Measurements from ENCODE around the gene IRAG1.
"Not testable (repeated sequence)": the region's sequence is repeated elsewhere in the genome, so short reads cannot be mapped to it uniquely, and the experiment has no call there.

IRAG1 gene

GRCh38 chr11:10701982-10702381 is 8.4 kb upstream of the IRAG1 start:
- DNase-seq (ENCODE audit: low read depth) = no peak

GRCh38 chr11:10699072-10699471 is 5.5 kb upstream of the IRAG1 start:
- DNase-seq (ENCODE audit: low read depth) = no peak

- no peak for DNase-seq (ENCODE audit: low read depth)
Observed at GRCh38 chr11:10697323-10697620, 3.7 kb upstream of the IRAG1 start.

GRCh38 chr11:10696468-10697322 is 3.1 kb upstream of the IRAG1 start:
- no peak for DNase-seq (ENCODE audit: low read depth)

- DNase-seq (ENCODE audit: low read depth) = no peak
Observed at GRCh38 chr11:10695833-10696232, 2.3 kb upstream of the IRAG1 start.

- no peak for DNase-seq (ENCODE audit: low read depth)
Observed at GRCh38 chr11:10694486-10695239, 1.1 kb upstream of the IRAG1 start.

GRCh38 chr11:10692531-10693115 is 932 bp downstream of the IRAG1 start:
- DNase-seq (ENCODE audit: low read depth) = no peak

GRCh38 chr11:10688401-10688800 is 5.2 kb downstream of the IRAG1 start:
- DNase-seq (ENCODE audit: low read depth) = no peak

GRCh38 chr11:10686311-10686710 is 7.2 kb downstream of the IRAG1 start:
- DNase-seq (ENCODE audit: low read depth) = no peak

GRCh38 chr11:10683429-10683828 is 10.1 kb downstream of the IRAG1 start:
- no peak for DNase-seq (ENCODE audit: low read depth)

GRCh38 chr11:10680956-10681487 is 12.5 kb downstream of the IRAG1 start:
- no peak for DNase-seq (ENCODE audit: low read depth)

GRCh38 chr11:10680279-10680678 is 13.3 kb downstream of the IRAG1 start:
- not testable (repeated sequence) for DNase-seq (ENCODE audit: low read depth)

- no peak for DNase-seq (ENCODE audit: low read depth)
Observed at GRCh38 chr11:10679644-10680043, 13.9 kb downstream of the IRAG1 start.

- no peak for DNase-seq (ENCODE audit: low read depth)
Observed at GRCh38 chr11:10678101-10678500, 15.5 kb downstream of the IRAG1 start.

- no peak for DNase-seq (ENCODE audit: low read depth)
Observed at GRCh38 chr11:10676919-10677318, 16.6 kb downstream of the IRAG1 start.

- DNase-seq (ENCODE audit: low read depth) = no peak
Observed at GRCh38 chr11:10674911-10675440, 18.6 kb downstream of the IRAG1 start.

- DNase-seq (ENCODE audit: low read depth) = no peak
Observed at GRCh38 chr11:10674440-10674855, 19.1 kb downstream of the IRAG1 start.

- no peak for DNase-seq (ENCODE audit: low read depth)
Observed at GRCh38 chr11:10673501-10674062, 20.0 kb downstream of the IRAG1 start.

- no peak for DNase-seq (ENCODE audit: low read depth)
Observed at GRCh38 chr11:10670099-10670498, 23.5 kb downstream of the IRAG1 start.

GRCh38 chr11:10669258-10670033 is 24.1 kb downstream of the IRAG1 start:
- no peak for DNase-seq (ENCODE audit: low read depth)

GRCh38 chr11:10667521-10667885 is 26.1 kb downstream of the IRAG1 start:
- no peak for DNase-seq (ENCODE audit: low read depth)
